Bronchial epithelial cell (primary cell): ENCODE measurements around the gene CD83. TPM values are rescaled to one million over a fixed set of nuclear protein-coding genes. Genes with fewer than 3 reads are reported as not detected.
"Not testable (repeated sequence)": the region's sequence is repeated elsewhere in the genome, so short reads cannot be mapped to it uniquely, and the experiment has no call there.

Experiments
- DNase-seq: peaks from one replicate; pipeline ENCODE4 v3.0.0-alpha.2; 2010; ENCODE audit warnings: low read depth
- FAIRE-seq: peaks from 2 replicates; lab custom pipeline; 2011; peaks lifted over from hg19 to GRCh38; lab: Jason Lieb, UNC
- H3K27me3 ChIP-seq: 2 replicates; pipeline ENCODE4 v1.5.1; 2011; ENCODE audit warnings: low read length; ENCODE audit not compliant: control insufficient read depth, insufficient read depth
- H3K36me3 ChIP-seq: 2 replicates; pipeline ENCODE4 v1.5.1; 2011; ENCODE audit warnings: low read length; ENCODE audit not compliant: control insufficient read depth, insufficient read depth
- H3K4me3 ChIP-seq: 2 replicates; pipeline ENCODE4 v1.5.1; 2011; ENCODE audit warnings: mild to moderate bottlenecking, low read depth, low read length, control low read depth
- total RNA-seq: library from RNA; depleted of rRNA; stranded (reverse); fragments of >200 nt; gene quantifications from 2 replicates; pipeline ENCODE4 v1.2.1, GENCODE V29; 2014
- TF ChIP-seq, protein P1 (sequence below): IDR thresholded peaks from 2 replicates; pipeline ENCODE4 v1.5.1; 2011; ENCODE audit warnings: mild to moderate bottlenecking, moderate library complexity, low read length, control low read depth, inconsistent platforms; ENCODE audit not compliant: insufficient read depth, severe bottlenecking

Gene CD83
- total RNA-seq, 1 donor from 2014 or later = 0.53 TPM

DNA sequence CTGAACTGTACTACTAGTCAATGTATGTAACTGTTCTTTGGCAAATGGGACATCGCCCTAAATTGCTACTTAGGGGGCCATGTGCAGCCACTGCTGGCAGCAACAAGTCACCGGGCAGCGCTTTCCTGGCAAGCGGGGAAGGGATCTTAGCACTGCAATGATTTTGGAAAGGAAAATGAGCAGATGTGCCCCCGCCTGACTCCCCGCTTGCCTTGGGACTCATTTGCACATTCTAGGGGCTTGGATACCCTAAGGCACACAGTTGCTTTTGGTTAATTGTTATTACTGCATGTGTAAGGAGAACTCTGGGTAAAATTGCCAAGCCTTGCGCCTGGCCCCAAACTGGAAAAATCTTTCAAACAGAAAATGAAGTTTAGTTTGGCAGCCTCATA, 32.2 kb downstream of the CD83 start:
- FAIRE-seq (no peak), DNase-seq (no peak)
- no peak overlapping the region for H3K4me3 ChIP-seq
- TF ChIP-seq, protein P1, sequence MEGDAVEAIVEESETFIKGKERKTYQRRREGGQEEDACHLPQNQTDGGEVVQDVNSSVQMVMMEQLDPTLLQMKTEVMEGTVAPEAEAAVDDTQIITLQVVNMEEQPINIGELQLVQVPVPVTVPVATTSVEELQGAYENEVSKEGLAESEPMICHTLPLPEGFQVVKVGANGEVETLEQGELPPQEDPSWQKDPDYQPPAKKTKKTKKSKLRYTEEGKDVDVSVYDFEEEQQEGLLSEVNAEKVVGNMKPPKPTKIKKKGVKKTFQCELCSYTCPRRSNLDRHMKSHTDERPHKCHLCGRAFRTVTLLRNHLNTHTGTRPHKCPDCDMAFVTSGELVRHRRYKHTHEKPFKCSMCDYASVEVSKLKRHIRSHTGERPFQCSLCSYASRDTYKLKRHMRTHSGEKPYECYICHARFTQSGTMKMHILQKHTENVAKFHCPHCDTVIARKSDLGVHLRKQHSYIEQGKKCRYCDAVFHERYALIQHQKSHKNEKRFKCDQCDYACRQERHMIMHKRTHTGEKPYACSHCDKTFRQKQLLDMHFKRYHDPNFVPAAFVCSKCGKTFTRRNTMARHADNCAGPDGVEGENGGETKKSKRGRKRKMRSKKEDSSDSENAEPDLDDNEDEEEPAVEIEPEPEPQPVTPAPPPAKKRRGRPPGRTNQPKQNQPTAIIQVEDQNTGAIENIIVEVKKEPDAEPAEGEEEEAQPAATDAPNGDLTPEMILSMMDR = no peak
- peaks cover 8% of the 10 kb centered on the region for H3K27me3 ChIP-seq
- H3K36me3 ChIP-seq = no peaks in the 10 kb centered on the region

DNA sequence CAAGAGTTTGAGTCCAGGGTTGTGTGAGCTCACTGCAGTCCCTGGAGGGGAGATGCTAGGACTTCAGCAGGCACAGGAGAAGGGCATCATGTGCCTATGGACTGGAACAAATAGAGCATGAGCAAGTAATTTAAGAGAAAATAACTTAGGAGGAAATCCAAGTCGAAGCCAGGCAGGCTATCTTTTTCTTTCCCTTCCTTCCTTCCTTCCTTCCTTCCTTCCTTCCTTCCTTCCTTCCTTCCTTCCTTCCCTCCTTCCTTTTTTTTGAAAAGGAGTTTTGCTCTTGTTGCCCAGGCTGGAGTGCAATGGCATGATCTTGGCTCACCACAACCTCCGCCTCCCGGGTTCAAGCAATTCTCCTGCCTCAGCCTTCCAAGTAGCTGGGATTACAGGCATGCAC, 33.7 kb downstream of the CD83 start:
- not testable (repeated sequence) for H3K36me3 ChIP-seq, H3K27me3 ChIP-seq, H3K4me3 ChIP-seq, DNase-seq, FAIRE-seq

DNA sequence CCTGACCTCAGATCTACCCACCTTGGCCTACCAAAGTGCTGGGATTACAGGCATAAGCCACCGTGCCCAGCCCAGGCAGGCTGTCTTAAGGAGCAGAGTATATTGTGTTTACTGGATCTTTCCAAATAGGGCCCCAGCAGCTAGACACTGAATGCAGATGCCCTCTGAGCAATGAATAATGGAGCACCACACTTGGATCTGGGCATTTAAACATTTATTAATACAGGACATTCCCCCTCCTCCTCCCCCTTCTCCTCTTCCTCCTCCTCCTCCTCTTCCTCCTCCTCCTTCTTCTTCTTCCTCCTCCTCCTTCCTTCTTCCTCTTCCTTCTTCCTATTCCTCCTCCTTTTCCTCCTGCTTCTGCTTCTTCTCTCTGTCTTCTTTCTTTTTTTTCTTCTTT, 34.2 kb downstream of the CD83 start:
- FAIRE-seq (no peak), DNase-seq (no peak)
- no peaks in the 10 kb centered on the region for H3K27me3 ChIP-seq
- H3K36me3 ChIP-seq = no peaks in the 10 kb centered on the region
- TF ChIP-seq, protein P1 = no peak
- no peak overlapping the region for H3K4me3 ChIP-seq

DNA sequence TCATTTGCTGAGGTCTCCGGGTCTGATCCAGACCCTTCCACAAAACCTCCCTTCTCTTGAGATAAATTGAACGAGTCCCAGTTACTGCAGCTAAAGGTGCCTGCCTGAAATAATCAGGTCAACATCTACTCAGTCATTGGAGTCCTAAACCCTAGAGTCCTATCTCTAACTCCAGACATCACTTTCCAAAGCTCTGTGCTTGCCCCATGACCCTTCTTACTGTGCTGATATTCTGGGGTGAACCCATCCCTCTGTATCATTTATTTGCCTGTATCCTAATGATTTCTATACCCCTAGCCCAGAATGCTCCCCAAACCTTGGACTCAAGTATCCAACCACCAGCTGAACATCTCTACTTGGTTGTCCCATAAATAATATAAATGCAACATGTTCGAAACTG, 35.7 kb downstream of the CD83 start:
- H3K27me3 ChIP-seq = no peaks in the 10 kb centered on the region
- H3K4me3 ChIP-seq = no peak overlapping the region
- DNase-seq = no peak
- TF ChIP-seq, protein P1 = no peak
- H3K36me3 ChIP-seq = no peaks in the 10 kb centered on the region
- FAIRE-seq = no peak

DNA sequence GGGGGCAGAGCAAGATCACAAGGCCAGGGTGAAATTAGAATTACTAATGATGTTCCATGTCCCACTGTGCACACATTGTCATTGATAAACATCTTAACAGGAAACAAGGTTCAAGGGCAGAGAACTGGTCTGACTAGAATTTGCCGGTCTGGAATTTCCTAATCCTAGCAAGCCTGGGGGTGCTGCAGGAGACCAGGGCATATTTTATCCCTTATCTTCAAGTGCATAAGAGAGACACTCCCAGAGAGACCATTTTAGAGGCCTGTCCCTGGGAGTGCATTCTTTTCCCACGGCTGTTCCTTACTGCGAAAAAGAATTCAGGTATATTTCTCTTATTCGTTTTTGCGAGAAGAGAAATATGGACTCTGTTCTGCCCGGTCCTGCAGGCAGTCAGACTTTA, 41.5 kb downstream of the CD83 start:
- no peaks in the 10 kb centered on the region for H3K27me3 ChIP-seq
- FAIRE-seq (no peak), DNase-seq (no peak)

DNA sequence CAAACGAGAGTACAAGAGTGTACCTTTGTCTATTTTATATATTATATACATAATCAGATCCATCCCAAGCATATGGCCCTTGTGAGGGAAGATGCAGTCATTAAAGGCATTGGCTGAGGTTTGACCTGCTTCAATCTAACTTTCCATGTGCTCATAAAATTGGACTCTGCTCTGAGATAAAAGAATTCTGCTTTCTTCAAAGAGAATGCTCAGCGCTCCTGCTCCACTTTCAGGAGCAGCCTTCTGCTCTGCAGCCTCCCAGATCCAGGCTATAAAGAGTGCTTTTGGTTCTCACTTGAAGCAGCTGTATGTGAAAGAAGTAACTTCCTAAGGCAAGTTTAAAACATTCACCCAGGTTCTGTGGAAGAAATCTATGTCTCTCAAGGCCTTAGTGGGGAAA, 45.3 kb downstream of the CD83 start:
- TF ChIP-seq, protein P1 = no peak
- FAIRE-seq (no peak), DNase-seq (no peak)
- Histone ChIP-seq H3K27me3 (no peaks in the 10 kb centered on the region), H3K36me3 (no peaks in the 10 kb centered on the region), H3K4me3 (no peak overlapping the region)

More for the DNA sequence above, 41.5 kb downstream of the CD83 start:
- Histone ChIP-seq H3K36me3 (no peaks in the 10 kb centered on the region), H3K4me3 (no peak overlapping the region)
- TF ChIP-seq, protein P1 = no peak
